Retina (tissue), 1 donor: Measurements from ENCODE around the gene HIVEP3.
A peak's percentile ranks its signal among the peaks of the same experiment; 100 is the strongest.

Source experiments
- DNase-seq: peaks from one replicate; pipeline ENCODE4 v3.0.0-alpha.2; 2016

HIVEP3 gene

DNA sequence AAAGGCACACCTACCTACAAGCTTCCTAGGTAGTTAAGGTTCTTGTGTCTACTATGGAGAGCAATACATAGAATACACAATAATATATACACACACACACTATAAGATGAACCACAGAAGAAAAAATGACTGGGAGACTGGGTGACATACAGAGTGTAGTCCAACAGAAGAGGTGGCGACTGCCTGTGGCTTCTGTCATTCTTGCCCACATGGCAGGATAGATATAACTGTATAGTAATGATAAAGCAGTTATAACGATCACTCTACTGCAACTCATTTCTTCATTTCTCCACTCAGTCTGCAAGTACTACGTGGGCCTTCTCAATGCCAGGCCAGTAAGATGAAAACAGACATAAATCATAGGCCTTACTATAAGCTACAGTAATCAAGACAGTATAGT is 320.4 kb downstream of the HIVEP3 start:
- no peak for DNase-seq

DNA sequence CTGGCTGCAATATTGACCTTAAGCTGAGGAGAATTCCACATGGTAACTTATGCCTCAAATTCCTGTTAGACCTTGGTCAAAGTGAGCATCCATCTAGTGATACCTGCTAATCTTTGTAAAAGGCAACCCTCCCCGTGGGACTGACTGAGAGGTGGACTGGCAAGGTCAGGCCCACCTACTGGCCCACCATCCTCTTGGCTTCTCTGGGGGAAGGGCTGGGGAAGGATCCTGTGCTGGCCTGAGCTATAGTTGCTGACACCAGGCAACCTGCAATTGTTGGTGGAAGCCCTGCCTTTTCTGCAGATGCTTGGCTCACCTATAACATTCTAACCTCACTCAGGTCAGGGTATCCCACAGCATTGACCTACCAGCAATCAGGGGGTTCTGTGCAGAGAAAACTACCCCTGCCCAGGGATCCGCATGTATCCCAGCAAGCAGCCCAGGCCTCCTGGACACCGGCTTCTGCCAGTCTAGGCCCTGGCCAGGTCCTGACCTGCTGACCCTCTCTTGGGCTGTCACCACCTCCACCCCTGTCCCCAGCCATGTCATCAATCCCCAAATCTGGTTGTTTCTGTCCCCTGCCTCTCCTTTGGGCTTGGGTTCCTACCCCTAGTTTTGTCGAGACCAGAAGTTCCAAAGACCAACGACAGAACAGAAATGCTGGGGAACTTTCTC is 326.1 kb downstream of the HIVEP3 start:
- no peak for DNase-seq

DNA sequence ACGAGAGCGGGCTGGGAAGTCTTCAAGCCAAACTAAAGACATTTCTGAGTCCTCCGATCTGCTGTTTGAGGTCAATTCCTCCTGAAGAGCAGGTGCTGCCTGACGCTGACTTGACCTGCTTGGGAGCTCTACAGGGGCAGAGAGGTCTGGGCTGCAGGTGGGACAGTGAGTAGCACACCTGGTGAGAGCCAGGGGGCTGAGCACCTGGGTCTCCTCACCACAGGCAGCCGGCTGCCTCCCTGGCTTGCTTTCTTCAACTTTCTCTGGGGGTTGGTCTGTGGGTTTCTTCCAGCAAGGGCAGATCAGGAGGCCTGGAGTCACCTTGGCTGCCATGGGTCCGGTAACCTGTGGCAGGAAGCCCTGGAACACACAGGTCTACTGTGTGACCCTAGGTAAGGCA is 326.8 kb downstream of the HIVEP3 start:
- no peak for DNase-seq

DNA sequence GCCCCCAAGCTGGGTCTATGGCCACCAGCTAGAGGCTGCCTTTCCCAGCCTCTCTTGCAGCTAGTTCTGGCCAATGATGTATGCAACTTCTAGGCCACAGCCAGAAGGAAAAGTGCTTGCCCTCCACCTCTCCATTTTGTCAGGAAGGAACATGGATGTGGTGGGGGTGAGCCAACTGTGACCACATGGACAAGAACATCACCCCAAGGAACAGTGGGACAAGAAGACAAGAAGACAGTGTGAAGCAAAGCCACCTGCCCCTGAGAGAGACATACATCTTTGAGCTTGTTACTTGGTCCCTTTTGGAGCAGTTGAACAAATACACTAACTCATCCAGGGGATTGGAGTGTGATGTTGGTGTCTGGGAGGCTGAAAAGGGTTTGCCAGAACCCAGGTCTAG is 328.4 kb downstream of the HIVEP3 start:
- no peak for DNase-seq

DNA sequence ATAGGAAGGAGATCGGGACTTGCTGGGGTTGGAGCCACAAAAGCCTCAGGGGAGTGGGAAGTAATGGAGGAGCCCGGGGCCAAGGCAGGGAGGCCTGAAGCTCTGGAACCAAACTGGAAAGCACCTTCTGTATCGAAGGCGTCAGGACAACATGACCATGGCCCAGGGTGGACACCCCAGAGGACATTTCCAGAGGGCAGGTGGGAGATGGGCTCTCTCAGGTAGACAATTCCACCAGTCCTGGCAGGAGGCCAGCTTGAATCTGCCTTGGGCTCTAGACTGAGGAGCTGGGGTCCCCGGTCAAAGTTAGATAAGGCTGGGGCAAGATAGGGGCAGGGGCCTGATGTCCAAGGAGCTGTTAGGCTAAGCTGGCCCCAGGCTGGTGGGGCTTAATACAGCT is 329.3 kb downstream of the HIVEP3 start:
- DNase-seq: no peak

DNA sequence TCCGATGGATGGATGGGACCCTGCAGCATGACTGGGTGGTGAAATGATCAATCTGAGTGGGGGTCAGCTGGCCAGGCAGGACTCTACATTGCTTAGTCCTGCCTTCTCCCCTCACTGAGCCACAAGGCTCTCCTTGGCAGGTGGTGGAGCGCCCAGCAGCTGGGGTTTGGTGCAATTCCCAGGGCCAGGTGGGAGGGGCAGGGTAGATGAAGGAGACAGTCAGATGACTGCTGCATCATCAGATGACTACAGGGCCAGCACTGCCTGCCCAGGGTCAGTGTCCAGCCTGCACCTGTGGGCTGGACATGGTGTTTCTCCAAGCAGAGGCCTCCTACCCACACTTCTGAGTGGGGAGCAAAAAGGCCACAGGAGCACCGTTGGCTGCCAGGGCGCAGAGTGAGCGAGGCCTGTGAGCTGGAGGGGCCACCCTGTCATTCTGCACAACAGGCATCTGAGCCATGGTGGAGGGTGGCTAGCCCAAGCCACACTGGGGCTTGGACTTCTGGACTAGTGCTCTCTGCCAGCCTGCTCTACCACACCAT is 330.3 kb downstream of the HIVEP3 start:
- no peak for DNase-seq

DNA sequence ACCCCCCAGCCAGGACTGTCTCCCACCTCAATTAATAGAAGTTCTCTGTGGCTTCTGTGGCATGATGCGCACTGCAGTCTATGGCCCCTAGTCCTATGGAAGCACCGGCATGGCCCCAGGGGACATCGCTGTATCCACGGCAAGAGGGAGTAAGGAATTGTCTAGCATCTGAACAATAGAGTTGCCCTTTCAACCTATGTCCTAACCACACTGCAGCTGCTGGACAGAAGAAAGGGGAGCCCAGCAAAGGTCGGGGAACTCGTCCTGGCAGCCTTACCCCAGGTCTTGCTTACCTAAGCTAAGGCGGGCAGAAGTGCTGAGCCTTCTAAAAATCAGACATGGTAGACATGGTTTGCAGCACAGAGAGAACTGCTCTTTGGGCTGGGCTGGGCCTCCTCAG is 330.9 kb downstream of the HIVEP3 start:
- no peak for DNase-seq

DNA sequence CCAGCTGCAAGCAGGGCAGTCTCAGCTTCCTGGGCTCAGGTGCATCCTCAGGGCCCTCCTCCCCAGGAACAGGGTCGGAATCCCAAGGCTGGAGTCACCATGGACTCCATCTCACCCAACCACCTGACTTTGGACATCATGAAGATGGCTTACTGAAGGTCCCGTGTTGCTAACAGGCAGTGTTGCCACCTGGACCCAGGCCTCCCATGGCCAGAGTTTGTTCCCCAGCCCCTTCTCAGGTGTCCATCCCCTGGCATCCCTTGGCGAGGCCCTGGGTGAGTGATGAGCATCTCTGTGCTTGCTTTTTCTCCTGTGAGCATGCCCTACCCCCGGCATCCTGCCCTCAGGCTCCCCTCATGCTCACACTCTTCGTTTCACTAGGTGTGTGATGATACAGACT is 332.5 kb downstream of the HIVEP3 start:
- no peak for DNase-seq

DNA sequence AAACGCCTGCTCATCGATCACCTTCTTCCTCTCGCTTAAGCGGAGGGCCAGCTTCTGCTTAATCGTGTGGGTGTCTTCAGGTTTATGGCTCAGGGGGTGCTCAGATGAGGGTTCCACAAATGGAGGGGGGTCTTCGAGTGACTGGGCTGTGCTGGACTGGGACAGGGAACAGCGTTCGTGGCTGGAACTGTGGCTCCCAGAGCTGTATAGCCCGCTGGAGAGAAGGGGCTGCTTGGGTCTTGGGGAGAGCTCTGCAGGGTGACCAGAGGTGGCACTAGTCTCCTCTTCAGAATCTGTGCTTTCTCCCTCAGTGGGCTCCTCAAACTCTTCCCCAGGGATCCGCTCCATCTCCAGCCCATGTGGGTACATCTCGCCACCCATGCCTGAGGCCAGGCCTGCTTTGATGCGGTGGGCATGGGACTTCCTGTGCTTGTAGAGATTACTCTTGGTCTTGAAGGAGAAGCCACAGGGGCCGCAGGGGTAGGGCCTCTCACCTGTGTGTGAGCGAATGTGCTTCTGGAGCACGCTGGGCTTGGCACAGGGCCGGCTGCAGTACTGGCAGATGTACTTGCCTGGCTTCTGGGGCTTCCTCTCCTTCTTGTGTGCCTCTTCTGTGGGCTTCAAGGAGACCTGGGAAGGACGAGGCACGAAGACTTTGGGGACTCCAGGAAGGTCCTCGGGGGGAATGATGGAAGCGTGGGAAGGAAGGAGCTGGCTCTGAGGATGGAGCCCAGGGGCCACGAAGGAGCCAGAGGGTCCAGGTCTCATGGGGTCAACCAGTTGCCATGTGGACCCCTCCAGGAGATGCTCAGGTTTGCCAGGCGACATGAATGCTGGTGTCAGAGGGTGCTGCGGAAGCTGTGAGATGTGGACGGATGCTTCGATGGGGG is 334.8 kb downstream of the HIVEP3 start:
- DNase-seq: no peak

DNA sequence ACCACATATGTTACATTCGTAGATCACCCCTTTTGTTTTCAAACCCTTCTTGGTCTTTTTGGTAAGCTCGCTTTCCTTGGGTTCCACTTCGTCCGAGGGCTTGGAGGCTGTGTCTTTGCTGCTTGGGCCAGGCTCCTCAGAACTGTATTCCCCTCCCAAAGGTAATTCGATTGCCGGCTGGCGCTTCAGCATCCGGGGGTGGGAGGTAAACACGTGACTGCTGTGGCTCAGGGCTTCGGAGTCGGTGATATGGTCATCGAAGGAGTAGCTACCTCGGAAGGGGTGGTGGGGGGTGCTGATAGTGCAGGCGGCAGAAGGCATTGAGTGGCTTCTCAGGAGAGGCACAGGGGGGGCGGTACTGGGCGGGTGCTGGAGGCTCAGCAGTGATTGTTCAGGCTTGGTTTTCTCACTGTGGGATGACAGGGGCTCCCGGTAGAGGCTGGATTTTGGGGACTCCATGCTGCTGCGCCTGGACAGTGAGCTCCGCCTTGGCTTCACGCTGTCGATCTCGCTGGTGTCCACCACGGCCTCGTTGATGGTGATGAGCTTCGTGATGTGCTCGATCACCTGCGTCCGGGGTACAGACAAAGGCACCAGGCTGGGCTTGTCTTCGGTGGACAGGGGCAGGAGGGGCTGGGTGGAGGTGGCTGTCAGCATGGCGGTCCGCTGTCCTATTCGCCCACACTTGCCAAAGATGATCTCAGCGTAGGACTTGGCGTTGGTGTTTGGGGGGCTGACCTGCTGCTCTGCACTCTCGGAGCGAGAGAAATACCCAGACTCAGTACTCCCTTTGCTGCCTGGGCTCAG is 335.7 kb downstream of the HIVEP3 start:
- DNase-seq: no peak

DNA sequence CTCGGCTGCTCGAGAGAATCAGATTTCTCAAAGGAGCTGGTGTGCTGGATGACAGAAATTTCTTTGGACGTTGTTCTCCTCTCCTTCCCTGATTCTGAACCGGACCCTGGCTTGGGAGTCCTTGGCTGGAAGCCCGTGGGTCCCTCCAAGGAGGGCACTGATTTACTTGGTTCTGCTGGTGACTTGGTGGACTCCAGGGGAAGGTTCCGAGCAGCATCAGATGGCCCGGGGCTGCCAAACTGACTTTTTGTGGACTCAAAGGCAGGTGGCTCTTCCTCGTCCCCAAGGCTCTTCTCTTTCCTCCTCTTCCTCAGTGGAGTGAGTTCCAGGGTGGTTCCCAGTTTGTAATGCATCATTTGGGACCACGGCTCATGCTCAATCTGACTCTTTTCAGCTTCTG is 336.4 kb downstream of the HIVEP3 start:
- no peak for DNase-seq

DNA sequence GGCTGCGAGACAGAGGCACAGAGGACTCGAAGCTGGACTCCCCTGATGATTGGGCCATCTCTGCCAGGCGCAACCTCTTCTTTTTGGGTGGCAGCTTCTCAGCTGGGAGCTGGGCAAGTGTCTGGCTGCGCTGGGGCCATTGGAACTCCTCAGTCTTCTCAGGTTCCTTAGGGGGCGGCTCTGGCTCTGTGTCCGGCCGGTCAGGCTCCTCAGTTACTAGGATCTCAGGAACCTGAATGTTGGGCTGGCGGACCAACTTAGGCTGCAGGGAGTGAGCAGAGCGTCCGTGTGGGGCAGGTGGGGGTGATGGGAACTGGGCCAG is 336.8 kb downstream of the HIVEP3 start:
- DNase-seq: no peak

DNA sequence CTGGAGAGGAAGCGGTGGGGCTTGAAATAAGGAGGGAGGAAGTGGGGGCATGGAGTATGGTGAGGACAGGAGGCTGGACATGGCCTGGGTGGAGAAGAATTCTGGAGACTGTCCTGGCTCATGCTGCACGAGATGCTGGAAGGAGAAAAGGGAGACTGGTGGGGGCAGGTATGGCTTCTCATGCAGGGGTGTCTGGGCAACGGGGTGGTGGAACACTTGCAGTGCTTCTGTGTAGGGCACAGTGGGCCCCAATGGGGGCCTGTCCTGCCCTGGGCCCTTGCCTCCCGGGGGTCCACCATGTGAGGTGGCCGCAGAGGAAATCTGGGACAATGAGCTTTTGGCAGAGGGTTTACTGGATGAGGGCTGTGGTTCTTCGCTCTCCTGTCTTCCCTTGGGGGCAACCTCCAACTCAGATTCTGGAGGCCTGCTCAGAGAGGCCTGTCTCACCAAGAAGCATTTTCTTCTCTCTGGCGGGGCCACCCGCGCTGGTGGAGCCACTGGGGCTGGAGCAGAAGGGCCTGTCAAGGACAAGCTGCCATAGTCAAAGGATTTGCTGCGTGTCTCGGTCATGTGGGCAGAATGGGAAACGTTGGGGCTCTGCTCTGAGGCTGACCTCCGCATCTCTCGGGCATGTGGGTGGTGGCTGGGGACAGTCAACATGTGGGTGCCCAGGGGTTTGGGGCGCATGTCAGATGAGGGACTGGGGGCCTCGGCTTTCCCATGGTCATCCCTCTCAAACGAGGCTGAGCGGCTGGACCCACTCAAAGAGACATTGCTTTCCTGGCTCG is 337.3 kb downstream of the HIVEP3 start:
- DNase-seq: no peak

DNA sequence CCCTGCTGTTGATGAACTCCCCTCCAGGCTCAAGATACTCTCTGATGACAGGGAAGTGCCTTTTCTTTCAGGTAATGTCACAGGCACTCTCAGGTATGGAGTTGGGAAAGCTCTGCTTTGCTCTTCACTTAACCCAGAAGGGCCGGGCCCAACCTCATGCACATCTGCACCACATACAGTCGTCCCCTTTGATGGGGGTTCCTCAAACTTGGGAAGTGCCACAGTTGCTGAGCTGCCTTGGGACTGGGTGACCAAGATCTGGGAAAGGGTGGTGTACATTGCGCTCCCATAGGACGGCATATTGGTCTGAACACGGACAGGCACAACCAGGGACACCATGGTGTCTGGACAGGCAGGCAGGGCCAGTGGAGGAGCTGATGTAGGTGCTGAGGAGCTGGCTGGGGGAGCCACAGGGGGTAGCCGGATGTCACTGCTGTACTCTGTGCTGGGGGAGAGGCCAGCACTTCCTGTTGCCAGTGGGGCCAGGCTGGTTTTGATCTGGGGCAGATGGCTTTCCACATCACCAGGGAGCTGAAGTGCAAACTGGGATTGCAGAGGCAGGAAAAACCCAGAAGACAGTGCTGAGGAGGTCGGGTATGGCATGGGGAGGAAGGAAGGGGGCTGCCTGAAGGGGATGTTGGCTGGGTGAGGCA is 338.1 kb downstream of the HIVEP3 start:
- DNase-seq: no peak

DNA sequence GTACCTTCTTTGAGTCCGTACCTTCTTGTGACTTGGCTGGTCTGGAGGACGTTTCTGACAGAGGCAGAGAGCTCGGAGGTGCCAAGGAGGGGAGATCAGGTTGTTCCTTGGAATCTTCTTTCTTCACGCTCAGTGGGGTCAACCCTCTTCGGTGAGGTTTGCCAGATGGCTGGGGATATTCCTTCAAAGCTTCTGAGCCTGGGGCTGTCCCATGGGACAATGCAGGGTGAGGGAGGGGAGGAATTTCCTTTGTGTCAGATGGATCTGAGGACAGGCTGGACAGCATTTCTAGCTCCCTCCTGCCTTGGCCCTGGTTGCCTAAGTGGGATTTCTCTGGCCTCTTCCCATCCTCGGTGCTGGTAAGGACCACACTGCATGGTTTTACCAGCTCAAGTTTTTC is 338.7 kb downstream of the HIVEP3 start:
- DNase-seq: no peak

DNA sequence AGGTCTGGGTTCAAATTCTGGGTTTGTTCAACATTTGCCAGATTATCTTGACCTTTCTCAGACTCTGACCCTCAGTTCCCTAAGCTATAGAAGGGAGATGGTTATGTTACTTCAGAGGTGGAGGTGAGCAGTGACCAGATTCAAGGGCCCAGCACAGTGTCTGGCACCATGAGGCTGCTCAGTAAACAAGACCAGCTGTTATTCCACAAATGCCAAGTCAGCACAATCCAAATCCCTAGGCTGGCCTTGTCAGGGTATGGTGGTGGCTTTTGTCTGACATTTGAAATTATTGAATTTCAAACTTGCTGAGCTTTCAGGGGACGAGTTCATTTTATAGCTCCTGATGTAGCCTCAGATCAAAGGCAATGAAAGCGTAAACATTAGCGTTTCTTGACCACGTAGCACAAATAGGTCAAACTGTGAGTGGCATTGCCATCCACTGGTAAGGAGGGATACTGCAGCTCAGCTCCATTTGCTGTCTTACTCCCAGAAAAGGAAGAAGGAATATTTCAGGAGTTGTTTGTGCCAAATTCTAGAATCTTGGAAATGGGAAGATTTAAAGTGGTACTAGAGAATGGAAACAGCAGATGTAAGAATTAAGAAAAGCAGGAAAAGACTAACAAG is 339.9 kb downstream of the HIVEP3 start:
- DNase-seq: no peak

DNA sequence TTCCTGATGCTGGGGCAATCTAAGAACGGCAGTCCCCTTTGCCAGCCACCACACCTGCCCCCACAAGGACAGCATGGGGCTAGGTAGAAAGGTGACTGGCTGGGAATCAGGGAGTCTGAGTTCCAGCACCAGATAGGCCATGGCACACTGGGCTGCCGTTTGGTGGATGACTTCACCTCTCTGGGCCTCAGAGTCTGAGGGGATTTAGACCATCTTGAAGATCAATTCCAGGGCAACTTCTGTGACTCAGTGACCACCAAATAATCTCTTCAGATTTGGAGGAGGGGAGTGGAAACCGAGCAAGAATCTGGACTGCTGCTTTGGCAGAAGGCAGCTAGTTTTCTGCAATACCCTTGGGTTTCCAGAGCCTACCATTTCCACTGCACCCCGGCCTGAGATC is 342.1 kb downstream of the HIVEP3 start:
- no peak for DNase-seq

DNA sequence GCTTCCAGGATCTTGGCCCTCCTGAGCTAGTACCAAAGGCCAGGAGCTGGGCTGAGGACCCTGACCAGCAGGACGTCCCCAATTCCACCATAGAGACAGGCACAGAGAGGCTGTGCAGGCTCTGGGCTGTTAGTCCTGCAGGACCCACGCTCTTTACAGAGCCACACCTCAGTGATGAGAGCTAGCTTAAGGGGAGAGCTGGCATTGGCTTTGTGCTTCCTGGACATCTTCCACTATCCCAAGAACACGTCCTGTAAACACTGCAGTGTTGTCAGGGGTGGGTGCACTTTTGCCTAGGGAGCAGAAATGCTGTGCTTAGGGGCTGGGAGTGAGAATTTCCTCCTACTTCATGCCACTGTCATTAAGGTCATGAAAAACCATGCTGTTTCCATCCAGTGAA is 342.5 kb downstream of the HIVEP3 start:
- DNase-seq: no peak

DNA sequence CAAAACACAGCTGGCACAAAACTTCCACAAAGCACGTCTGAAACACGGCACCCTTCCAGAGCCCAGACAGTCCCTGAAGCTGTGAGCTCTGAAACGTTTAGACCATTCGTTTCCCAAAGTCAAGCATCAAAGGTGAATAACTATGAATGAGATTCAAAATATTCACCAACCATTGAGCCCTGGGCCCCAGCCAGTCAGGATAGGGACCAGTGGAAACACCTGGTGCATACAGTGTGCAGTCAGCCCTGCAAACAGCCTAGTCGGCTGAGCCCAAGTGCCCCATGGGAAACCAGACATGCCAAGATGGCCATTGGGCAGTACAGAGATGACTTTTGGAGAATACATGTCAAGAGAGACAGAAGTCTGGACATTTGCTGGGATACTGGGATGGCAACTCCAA is 343.9 kb downstream of the HIVEP3 start:
- no peak for DNase-seq

DNA sequence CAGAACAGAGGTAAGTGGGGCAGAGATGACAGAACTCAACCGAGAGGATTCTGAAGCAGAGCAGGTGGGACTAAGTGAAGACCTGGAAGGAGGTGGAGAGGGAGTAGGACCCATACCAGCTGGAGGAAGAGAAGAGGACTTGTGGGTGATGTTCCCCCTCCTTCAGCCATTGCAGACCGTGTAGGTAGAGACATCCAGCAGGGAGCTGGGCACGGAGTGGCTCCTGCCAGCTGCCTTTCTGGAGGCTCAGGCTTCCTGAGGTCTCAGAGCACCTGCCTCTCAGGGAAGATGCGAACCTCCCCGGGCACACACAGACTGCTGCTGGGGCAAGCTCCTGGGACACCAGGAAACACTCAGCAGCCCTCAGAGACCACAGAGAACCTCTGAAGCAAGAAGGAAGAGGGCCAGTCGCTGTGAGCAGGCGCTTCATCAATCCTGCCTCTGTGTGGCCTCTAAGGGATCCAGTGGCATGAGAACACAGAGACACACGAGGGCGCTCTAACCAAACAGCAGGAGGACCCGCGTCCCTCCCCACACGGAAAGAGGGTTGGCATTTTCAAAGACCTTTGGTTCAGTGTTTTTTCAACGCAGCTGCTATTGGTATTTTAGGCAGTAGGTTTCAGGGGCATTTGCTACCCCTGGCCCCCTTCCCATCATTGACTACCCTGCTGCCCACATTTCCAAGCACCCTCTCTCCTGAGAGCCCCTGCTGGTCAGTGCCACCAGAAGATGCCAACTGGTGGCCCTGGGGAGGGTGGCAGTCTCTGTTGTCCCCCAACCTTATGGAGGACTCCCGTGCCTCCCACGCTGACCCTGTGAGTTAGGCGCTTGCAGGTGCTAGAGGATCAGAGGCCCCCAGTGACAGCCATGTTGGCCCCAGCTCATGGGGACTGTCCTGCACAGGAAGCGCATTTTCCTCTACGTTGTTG is 344.7 kb downstream of the HIVEP3 start:
- DNase-seq: peak; percentile 84

DNA sequence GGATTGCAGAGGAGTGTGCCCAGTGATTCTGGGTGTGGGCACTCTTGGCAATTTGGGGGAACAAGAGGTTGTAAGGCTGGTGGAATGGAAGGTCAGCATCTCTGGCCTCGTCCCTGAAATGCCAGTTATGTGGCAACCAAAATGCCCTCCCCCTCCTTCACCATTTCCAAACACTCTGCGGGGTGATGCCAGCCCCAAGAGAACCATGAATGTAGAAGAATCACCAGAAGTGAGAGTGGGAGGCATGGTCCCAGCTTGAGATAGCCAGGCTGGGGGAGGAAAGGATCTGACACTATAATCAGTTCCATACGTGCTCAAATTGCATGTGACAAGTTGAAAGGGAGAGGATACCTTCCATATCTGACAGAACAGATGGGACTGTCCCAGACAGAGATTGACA is 345.5 kb downstream of the HIVEP3 start:
- no peak for DNase-seq
